NCI-H2107 (cell line): Measurements from ENCODE around the gene RALGPS1.
"Not testable (repeated sequence)": the region's sequence is repeated elsewhere in the genome, so short reads cannot be mapped to it uniquely, and the experiment has no call there.

Experiments
- DNase-seq: peaks from one replicate; lab custom pipeline; 2025; lab: John Stamatoyannopoulos, UW

RALGPS1 gene

DNA sequence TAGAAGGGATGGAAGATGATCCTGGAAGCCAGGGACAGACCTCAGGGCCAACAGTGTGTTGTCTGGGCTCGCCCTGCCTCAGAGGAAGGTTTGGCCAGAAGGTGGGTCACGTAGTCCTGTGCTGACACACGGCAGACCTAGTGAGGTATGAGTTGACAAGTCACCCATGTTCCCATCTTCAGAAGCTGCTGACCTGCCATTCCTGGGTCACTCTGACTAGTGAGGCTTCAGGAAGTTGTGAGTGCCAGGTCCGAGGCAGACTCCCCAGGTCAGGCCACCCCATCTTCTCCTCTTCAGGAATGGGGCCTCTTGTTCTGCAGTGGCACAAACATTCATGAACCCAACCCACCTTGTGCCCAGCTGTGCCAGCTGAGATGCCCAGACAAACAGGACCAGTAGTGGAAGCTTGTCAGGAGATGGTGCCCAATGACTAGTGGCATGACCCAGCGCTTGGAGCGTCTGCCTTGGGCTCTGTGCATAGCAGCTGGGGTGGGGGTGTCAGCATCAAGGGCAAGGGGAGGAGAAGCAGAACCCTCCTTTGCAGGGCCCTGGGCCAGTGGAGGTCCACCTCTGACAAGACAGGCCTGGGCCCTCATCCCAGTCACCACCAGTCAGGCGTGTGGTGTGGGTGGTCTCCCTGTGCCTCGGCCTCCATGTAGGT is 224.6 kb downstream of the RALGPS1 start:
- DNase-seq = no peak

DNA sequence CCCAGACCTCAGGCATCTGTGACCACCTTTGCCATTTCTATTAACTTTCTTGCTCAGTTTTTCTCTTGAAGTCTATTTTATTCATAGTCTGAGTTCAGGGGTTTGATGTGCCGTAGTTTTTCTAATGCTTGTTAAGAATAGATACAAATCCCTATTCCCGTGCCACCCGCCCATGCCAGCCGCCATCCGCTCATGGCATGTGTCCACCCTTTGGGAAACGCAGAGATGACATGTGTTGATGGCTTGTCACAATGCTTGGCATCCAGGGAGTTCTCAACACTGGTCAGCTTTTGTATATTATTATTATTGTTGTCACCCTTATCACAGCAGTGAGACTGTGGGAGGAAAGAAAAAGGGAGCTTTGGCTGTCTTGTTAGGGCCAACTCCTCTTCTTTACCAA is 225.2 kb downstream of the RALGPS1 start:
- DNase-seq = no peak

DNA sequence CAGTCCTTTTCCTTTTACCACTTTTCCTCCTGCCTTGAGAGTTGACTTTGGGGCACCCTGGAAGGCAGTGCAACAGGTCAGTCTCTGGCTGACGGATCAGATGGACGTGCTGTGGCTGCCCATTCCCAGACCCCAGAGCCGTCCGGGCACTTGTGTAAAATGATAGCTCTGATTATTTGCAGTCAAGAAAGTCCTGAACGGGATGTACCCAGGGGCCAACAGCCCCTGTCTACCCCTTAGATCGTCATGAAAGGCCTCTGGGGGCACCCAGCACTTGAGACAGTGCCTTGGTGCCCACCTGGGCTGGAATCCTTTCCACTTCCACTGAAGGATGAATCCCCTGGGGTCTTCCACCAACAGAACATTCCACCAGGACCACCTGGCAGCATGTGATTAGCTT is 225.6 kb downstream of the RALGPS1 start:
- no peak for DNase-seq

DNA sequence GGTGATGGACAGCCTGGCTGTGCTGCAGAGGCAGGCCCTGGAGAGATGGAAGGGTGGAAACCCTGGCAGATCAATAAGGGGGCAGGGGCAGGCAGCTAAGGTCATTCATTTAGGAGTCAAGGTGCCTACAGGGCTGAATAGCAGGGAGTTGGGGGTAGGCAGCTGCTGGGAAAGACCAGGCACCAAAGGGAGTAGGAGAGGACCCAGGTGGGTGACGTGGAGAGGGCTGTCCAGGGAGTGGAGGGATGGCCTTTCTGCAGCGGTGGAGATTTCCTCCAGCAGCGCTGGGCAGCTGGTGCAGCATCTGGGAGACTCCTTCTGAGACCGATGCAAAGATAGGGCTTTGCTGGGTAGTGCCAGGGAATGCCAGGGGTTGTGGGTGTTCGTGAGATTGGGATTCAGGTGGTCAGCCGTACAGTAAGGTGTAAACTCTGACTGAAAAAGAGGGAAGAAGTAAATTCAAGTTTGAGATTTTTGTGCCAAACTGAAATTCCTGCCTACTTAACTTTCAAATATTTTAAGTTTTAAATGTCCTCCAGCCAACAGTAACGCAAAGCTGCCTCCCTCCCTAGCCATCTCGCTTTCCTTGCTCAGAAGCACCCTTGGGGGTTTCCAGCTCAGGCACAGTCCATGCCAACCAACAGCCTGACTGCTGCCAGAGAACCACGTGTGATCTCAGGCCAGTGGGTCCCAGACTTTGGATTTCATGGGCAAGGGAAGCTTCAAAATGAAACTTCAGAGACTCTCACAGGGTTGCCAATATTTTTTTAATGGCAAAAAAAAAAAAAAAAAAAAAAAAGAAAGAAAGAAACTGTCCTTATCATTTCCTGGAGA is 226.5 kb downstream of the RALGPS1 start:
- no peak for DNase-seq

DNA sequence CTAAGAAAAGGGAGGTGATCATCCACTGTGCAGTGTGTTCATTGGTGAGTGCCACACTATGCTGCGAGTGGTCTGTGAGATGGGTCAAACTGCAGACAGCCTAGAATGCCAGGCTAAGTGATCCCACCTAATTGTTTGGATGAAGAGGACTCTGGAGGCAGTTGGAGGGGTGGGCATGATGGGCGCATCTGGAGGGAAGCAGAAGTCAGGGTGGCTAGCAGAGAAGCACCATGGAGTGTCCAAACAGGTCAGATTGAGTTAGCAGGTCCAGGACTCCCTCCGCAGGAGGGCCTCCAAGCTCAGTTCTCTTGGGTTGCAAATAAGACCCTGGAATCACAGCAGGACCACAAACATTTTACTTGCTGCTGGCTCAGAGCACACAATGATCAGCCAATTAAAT is 227.7 kb downstream of the RALGPS1 start:
- no peak for DNase-seq

DNA sequence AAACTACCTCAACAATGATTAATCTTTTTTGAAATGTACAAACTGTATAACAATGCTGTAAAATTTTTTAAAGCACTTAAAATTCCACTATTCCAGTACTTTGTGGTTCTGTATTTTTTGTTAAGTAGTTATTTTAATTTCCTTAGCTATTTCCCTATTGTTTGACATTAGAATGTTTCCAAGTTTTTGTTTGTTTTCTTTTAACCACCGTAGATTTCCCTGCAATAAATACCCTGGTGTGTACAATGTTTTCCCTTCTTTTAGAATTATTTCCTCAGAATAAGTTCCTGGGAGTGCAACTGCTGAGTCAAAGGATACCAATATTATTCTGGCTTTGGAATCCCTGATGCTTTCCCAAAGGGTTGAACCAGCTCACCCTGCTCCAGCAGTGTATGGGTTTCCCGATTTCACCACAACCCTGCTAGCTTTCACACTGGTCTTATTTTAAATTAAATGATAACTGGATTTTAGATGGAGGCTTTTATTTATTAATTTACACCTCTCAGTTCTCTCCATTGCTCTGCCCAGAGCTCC is 228.4 kb downstream of the RALGPS1 start:
- DNase-seq = no peak

DNA sequence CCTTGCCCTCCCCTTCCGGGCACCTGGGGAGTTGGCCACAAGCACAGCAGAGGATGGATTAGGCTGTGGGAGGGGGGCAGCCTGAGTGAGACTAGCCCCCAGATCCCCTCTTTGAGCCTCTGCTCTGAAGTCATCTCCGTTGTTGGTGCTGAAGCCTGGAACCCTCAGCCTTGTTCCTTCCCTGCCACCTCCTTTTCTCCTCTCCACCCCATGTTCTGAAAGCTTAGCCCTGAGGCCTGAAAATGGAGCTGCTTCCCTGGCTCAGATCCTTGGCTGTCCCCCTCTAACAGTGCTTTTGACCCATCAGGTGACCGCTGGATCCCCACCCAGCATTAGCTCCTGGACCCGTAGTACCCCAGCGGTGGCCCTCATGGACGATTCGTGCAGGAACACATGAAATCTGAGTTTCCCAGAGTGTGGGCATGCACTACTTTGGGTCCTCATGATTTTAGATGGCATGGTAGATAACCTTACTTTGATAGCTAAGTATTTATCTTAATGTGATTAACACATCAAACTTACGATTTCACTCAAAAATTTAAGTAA is 229.4 kb downstream of the RALGPS1 start:
- no peak for DNase-seq

DNA sequence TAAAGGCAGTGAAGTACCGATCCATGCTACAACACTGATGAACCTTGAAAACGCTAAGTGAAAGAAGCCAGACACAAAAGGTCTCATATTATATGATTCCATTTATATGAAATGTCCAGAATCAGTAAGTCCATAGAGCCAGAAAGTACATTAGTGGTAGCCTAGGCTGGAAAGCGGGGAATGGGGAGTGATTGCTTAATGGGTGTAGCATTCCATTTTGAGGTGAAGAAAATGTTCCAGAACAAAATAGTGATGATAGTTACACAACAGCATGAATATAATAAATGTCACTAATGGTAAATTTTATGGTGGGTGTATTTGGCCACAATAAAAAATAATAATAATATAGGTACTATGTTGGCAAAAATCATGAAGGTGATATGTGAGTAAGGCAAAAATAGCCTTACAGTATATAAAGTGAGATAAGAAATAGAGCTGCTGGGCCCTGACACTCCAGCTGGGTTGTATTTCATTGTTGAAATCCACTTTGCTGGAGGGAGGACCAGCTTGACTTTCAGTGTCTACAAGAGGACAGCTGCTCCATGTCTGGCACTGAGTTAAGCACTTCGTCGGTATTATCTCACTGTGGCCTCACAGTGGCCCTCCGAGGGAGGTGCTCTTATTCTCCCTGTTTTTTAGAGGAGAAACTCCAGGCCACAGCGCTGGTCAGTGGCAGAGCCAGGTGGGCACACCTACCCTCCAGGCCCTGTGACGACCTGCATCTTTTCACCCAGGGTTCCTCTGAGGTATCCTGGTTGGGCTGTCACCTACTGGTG is 230.3 kb downstream of the RALGPS1 start:
- no peak for DNase-seq

DNA sequence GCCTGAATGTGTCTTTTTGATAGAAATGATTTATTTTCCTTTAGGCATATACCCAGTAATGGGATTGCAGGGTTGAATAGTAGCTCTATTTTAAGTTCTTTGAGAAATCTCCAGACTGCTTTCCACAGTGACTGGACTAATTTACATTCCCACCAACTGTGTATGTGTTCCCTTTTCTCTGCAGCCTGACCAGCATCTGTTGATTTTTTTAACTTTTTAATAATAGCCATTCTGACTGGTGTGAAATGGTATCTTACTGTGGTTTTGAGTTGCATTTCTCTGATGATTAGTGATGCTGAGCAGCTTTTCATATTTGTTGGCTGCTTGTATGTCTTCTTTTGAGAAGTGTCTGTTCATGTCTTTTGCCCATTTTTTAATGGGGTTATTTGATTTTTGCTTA is 232.3 kb downstream of the RALGPS1 start:
- DNase-seq = not testable (repeated sequence)

DNA sequence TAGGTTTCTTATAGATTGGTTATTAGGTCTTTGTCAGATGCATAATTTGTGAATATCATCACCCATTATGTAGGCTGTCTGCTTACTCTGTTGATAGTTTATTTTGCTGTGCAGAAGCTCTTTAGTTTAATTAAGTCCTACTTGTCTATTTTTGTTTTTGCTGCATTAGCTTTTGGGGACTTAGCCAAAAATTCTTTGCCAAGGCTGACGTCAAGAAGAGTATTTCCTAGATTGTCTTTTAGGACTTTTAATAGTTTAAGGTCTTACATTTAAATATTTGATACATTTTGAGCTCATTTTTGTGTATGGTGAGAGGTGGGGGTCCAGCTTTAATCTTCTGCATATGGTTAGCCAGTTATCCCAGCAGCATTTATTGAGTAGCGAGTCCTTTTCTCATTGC is 232.7 kb downstream of the RALGPS1 start:
- DNase-seq = no peak

DNA sequence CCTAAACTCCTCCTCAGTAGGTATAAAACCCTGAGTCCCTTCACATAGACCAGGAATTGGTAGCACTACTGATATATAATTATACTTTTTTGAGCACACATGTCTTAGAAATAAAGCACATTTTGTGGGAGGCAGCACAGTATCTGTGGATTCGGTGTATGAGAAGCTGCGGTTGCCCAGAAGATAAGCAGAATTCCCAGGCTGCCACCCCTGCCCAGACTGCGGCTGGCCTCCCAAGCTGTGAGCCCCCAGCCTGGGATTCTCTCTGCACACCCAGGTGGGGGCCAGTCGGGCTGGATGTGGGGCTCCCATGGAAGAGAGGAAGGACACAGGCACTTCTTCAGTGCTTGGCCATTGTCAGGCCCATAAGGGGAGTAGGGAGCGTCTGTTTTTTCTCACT is 233.4 kb downstream of the RALGPS1 start:
- DNase-seq = no peak

DNA sequence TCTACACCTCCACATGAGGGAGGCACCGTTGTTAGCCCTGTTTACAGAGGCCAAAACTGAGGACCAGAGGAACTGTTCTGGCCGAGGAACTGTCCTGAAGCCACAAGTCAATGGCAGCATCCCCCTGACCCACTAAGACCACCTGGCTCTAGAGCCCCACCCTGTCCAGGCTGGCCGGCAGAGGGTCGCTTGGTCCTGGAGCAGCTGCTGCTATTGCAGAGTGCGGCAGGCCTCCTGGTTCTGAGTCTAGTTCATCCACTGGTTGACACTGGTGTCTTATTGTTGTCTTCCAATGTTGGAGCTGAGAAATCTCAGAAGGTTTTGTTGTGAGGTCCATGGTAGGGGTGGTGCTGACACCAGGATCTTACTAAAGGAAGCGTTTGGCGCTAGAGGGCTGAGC is 234.4 kb downstream of the RALGPS1 start:
- no peak for DNase-seq

DNA sequence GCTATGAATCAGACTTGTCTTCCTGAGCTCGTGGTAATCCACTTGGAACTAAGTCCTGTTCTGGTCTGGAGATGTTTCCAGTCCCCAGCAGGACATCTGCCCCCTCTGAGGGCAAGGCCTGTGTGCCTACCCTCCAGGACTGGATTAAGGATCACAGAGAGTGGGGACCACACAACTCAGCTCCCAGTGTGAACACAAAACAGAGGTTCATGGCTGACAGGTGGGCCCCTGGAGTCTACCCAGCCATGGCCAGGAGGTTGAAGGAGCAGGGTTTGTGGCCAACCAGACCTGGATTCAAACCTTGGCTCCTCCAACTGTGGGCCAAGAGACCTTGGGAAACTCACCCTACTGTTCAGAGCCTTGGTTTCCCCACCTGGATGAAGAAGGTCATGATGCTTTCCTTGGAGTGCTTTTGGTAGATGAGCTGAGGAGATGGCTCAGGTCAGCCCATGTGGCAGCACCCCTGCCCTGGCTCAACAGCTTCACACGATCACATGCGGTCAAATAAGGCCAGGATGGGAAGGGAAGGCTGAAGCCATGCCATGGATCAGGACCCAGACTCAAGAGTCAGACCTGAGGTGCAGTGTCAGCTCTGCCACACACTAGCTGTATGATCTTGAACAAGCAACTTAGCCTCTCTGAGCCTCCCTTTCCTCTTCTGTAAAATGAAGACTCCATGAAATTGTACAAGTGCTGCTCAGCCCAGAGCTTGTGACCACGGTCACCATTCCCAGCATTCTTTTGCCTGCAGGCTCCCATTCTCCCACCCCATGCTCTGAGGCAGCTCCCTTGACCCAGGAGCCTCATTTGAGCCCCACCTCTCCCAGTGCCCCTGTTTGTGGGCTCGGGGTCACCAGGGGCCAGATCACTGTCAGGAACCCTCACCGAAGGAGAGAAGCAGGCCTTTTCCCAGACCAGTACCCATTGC is 235.1 kb downstream of the RALGPS1 start:
- DNase-seq = no peak

DNA sequence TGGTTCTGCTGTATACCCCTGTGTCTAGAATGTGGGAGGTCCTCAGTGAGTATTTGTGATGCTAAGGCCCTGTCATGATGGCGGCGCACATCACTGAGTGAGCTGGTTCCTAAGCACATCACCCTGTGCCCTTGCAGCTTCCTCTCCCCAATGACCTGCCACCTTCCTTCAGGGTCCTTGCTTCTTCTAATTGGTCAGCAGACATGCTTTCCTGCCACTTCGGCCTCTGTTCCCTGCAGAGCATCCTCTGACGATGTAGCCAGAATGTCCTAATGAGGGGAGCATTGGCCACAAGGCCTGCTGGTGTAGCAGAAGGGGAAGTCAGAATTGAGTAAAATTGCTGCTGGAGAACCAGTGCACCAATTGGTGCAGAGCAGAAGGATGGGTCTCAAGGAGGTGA is 238.9 kb downstream of the RALGPS1 start:
- DNase-seq = no peak

DNA sequence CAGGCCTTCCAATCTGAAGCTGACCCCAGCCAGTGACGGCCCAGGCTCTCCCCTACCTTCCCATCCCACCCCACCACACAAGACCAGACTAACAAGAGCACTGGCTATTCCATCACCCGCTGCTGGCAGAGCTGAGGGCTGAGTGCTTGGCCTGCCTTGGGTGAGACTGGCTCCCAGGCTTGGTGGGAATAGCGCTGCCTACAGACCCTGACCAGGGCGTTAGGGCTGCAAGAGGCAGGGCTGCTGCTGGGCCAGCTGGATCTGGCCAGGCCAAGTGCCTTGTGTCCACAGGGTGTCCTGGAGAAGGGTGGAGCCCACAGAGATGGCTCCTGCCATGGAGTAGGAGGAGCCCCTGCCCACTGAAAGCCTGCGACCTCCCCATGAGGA is 239.4 kb downstream of the RALGPS1 start:
- DNase-seq = no peak

DNA sequence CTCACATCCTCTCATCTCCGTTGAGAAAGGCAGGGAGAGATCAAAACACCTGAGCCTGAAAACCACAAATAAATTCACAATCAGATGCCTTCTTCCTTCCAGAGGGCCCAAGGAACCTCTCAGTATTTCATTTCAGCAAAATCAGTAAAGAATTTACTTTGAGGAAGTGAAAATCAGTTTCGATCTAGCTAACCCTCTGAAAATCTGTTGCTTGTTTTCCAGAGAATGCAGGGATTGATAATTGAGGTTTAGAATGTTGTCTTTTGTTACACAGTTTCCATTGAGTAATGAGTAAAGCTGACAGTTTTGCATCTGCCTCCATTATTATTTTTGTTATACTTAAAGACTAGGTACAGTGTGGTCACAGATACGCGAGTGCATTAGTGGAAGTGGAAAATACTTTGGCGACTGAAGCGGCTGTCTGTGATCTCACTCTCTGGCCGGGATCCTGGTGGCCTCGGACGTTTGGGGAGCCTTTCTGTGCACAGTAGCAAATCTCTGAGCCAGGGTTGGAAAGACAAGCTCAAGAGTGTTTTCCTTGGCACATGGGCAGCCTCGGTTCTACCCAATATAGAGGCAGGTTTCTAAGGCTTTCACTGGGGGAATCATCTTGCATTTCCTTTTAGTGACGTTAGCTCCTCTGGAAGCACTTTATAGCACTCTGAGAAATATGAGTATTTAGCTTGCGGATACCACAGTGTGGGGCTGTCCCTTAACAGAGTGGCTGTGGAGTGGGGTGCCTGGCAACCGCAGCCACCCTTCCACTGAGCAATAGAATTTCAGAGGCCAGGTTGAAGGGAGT is 240.0 kb downstream of the RALGPS1 start:
- no peak for DNase-seq

DNA sequence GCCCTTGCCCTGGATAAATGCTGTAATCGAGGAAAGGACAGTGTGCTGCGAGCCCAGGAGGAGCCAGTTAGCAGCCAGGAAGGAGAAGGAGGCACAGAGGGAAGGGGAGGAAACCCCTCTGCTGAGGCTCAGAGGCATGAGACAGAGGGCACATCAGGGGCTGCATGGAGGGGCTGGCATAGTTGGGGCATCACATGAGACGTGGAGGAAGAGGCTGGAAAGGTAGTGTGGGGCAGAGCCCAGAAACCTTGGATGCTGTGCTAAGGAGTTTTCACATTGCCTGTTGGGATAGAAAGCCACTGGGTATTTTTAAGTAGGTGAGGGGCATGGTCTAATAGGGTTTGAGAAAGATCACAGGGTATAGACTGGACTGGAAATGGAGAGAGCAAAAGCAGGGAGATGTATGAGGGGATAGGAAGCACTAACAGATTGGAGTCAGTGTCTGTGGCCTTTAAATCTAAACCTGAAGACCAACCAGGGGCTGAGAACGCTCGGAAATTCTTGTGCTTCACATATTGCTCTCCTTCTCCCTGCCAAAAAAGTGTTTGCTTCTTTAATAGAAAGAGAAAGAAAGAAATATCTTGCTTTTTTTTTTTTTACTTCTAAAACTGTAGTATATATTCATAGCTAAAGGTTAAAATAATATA is 240.9 kb downstream of the RALGPS1 start:
- no peak for DNase-seq

DNA sequence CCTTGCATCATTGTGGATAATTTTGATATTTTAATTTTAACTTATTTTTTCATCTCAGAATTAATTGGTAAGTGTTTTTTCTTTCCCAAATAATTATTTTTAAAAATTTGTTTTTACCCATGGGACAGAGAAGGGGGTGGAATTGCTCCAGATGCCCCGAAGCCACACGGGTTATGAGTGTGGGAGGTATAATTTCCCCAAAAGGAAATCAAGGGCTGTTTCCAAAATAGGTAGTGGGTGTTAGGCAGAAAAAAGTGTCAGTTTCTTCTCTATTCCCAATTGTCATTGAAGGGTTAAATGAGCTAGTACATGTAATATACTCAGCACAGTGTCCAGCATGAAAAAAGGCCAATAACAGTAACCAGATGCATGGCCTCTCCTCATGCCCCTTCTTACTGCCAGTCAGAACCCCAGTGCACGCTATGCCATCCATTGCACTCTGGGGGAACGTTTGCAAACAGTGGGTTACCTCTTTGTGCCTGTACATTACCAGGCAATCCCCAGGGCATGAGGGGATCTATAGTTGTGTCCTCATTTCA is 244.3 kb downstream of the RALGPS1 start:
- no peak for DNase-seq

DNA sequence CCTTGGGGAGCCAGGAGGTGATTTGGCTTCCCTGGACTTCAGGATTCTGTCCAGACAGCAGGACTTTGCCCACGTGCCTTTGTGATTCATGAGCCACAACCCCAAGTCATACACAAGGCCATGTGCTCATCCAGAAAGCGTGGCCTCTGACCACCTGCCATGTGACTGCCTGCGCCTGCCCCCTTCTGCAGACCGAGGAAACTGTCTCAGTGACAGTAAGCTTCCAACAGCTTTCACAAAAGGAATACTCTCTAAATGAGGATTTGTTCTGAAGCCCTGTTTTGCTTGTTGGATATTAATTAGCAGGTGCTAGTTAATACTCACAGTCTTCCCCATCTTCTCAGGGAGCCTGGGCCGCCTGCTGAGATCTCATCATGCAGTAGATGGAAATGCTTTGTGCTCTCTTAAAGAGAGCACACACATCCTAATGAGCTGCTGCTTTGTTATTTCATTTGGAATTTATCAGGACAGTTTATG is 244.8 kb downstream of the RALGPS1 start:
- DNase-seq = no peak
